ENCODE data around the gene IL18R1.

Gene IL18R1

DNA sequence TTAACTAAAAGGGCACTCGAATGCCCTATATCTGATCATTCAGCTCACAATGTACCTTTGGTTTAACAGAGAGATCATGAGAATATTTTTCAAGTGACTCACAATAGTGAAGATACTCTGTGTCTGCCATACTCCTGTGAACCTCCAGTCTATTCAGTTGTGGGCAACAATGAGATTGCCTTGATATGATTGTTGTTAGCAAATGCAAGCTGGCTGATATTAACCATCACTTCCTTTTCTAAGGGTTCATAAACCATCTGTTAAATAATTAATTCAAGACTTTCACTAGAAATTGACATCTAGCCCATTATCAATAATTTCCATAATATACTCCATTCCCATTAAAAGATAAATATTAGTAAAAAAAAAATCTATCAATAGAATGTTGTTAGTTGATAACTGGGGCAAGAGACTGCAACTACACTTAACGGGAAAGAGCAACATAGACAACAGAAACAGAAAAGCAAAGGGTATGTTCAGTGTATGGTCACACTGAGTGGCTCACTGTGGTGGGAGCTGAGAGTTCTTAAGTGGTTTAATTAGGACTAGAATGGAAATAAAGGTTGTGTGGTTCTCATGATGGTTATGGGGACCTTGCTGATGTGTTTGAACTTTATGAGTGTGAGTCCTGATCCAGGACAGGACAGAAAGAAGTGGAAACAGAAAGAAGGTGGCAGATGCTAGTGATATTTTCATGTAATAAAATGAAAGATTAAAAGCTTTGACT lies 79.2 kb downstream of the IL18R1 start:
- H3K79me2 ChIP-seq (ENCODE audit: low read length): no peaks in the 10 kb centered on the region
- no peak overlapping the region for H3K4me2 ChIP-seq (ENCODE audit: low read depth, low read length)
- TF ChIP-seq EZH2phosphoT487 (IDR thresholded peaks at IDR 0.05; ENCODE audit: low read length): no peak
- TF ChIP-seq, protein P1, sequence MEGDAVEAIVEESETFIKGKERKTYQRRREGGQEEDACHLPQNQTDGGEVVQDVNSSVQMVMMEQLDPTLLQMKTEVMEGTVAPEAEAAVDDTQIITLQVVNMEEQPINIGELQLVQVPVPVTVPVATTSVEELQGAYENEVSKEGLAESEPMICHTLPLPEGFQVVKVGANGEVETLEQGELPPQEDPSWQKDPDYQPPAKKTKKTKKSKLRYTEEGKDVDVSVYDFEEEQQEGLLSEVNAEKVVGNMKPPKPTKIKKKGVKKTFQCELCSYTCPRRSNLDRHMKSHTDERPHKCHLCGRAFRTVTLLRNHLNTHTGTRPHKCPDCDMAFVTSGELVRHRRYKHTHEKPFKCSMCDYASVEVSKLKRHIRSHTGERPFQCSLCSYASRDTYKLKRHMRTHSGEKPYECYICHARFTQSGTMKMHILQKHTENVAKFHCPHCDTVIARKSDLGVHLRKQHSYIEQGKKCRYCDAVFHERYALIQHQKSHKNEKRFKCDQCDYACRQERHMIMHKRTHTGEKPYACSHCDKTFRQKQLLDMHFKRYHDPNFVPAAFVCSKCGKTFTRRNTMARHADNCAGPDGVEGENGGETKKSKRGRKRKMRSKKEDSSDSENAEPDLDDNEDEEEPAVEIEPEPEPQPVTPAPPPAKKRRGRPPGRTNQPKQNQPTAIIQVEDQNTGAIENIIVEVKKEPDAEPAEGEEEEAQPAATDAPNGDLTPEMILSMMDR (IDR thresholded peaks at IDR 0.05; ENCODE audit: low read length): no peak
- no peaks in the 10 kb centered on the region for H3K27me3 ChIP-seq (replicated peaks; ENCODE audit: insufficient read depth, low read length)
- no peaks in the 10 kb centered on the region for H3F3A ChIP-seq (ENCODE audit: insufficient read depth, low read length)
- no peak overlapping the region for H3K9ac ChIP-seq (ENCODE audit: low read length)
- H3K4me3 ChIP-seq (ENCODE audit: low read length): no peak overlapping the region
- no peaks in the 10 kb centered on the region for H3K4me1 ChIP-seq (ENCODE audit: low read length)
- no peak overlapping the region for H3K27ac ChIP-seq (ENCODE audit: low read length)
- H4K20me1 ChIP-seq (ENCODE audit: insufficient read depth, low read length): no peaks in the 10 kb centered on the region
- DNase-seq: no peak
- H3K9me3 ChIP-seq (replicated peaks; ENCODE audit: insufficient read depth, low read length): no peaks in the 10 kb centered on the region
- no peak overlapping the region for H2AFZ ChIP-seq (ENCODE audit: low read length)
- H3K9me2 ChIP-seq (replicated peaks; ENCODE audit: insufficient read depth, low read length): no peaks in the 10 kb centered on the region
- no peaks in the 10 kb centered on the region for H3K36me3 ChIP-seq (replicated peaks; ENCODE audit: insufficient read depth, low read length)

GRCh38 chr2:102435741-102436140 lies 80.1 kb downstream of the IL18R1 start:
- Histone ChIP-seq H3K36me3 (replicated peaks; ENCODE audit: insufficient read depth, low read length) (no peaks in the 10 kb centered on the region), H3K27me3 (replicated peaks; ENCODE audit: insufficient read depth, low read length) (no peaks in the 10 kb centered on the region), H3K4me3 (ENCODE audit: low read length) (no peak overlapping the region), H3F3A (ENCODE audit: insufficient read depth, low read length) (no peaks in the 10 kb centered on the region), H3K9me2 (replicated peaks; ENCODE audit: insufficient read depth, low read length) (no peaks in the 10 kb centered on the region), H2AFZ (ENCODE audit: low read length) (no peak overlapping the region), H3K9me3 (replicated peaks; ENCODE audit: insufficient read depth, low read length) (no peaks in the 10 kb centered on the region), H3K4me1 (ENCODE audit: low read length) (no peaks in the 10 kb centered on the region), H4K20me1 (ENCODE audit: insufficient read depth, low read length) (no peaks in the 10 kb centered on the region), H3K27ac (ENCODE audit: low read length) (no peak overlapping the region), H3K79me2 (ENCODE audit: low read length) (no peaks in the 10 kb centered on the region), H3K9ac (ENCODE audit: low read length) (no peak overlapping the region), H3K4me2 (ENCODE audit: low read depth, low read length) (no peak overlapping the region)
- no peak for TF ChIP-seq EZH2 (optimal IDR thresholded peaks at IDR 0.05; ENCODE audit: low read depth, low read length)
- TF ChIP-seq EZH2phosphoT487 (IDR thresholded peaks at IDR 0.05; ENCODE audit: low read length): no peak
- TF ChIP-seq, protein P1 (IDR thresholded peaks at IDR 0.05; ENCODE audit: low read length): no peak
- no peak for DNase-seq

- no peaks in the 10 kb centered on the region for H3K27me3 ChIP-seq (replicated peaks; ENCODE audit: insufficient read depth, low read length)
- no peaks in the 10 kb centered on the region for H4K20me1 ChIP-seq (ENCODE audit: insufficient read depth, low read length)
- no peak for DNase-seq
- no peak overlapping the region for H3K27ac ChIP-seq (ENCODE audit: low read length)
- H3K79me2 ChIP-seq (ENCODE audit: low read length): no peaks in the 10 kb centered on the region
- H3F3A ChIP-seq (ENCODE audit: insufficient read depth, low read length): no peaks in the 10 kb centered on the region
- no peak overlapping the region for H3K4me2 ChIP-seq (ENCODE audit: low read depth, low read length)
- no peaks in the 10 kb centered on the region for H3K9me2 ChIP-seq (replicated peaks; ENCODE audit: insufficient read depth, low read length)
- H3K36me3 ChIP-seq (replicated peaks; ENCODE audit: insufficient read depth, low read length): no peaks in the 10 kb centered on the region
- H2AFZ ChIP-seq (ENCODE audit: low read length): no peak overlapping the region
- TF ChIP-seq, protein P1 (IDR thresholded peaks at IDR 0.05; ENCODE audit: low read length): no peak
- TF ChIP-seq EZH2phosphoT487 (IDR thresholded peaks at IDR 0.05; ENCODE audit: low read length) (no peak), EZH2 (optimal IDR thresholded peaks at IDR 0.05; ENCODE audit: low read depth, low read length) (no peak)
- H3K4me3 ChIP-seq (ENCODE audit: low read length): no peak overlapping the region
- no peaks in the 10 kb centered on the region for H3K4me1 ChIP-seq (ENCODE audit: low read length)
- no peaks in the 10 kb centered on the region for H3K9me3 ChIP-seq (replicated peaks; ENCODE audit: insufficient read depth, low read length)
- H3K9ac ChIP-seq (ENCODE audit: low read length): no peak overlapping the region
These were observed 80.7 kb downstream of the IL18R1 start for GRCh38 chr2:102436323-102436722.

Data from MM.1S (cell line).